Stromal cell of bone marrow (primary cell): Measurements from ENCODE around the gene MYO5A.

ENCODE experiments used
- DNase-seq: peaks from one replicate; pipeline ENCODE4 v3.0.0-alpha.2; 2012; ENCODE audit warnings: low read depth

The MYO5A gene

GRCh38 chr15:52362497-52362896, 166.2 kb downstream of the MYO5A start:
- DNase-seq = peak; percentile 90

GRCh38 chr15:52361975-52362494, 166.6 kb downstream of the MYO5A start:
- DNase-seq = no peak

DNA sequence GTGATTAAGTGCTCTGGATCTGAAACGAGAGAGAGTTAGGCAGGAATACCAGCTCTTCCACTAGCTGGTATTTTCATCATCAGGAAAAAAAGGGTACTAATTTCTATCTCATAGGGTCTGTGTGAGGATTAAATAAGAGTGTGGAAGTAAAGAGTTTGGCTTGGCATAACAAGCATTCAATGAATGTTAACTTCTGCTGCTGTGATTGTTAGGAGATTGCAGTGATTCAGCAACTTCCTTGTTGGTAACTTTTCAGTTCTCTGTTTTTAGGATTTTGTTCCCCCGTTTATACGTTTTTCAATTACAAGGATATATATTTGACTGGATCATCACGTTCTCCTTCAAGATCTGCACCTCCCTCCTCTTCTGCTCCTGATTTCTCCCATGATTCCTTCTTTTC, 167.2 kb downstream of the MYO5A start:
- no peak for DNase-seq

DNA sequence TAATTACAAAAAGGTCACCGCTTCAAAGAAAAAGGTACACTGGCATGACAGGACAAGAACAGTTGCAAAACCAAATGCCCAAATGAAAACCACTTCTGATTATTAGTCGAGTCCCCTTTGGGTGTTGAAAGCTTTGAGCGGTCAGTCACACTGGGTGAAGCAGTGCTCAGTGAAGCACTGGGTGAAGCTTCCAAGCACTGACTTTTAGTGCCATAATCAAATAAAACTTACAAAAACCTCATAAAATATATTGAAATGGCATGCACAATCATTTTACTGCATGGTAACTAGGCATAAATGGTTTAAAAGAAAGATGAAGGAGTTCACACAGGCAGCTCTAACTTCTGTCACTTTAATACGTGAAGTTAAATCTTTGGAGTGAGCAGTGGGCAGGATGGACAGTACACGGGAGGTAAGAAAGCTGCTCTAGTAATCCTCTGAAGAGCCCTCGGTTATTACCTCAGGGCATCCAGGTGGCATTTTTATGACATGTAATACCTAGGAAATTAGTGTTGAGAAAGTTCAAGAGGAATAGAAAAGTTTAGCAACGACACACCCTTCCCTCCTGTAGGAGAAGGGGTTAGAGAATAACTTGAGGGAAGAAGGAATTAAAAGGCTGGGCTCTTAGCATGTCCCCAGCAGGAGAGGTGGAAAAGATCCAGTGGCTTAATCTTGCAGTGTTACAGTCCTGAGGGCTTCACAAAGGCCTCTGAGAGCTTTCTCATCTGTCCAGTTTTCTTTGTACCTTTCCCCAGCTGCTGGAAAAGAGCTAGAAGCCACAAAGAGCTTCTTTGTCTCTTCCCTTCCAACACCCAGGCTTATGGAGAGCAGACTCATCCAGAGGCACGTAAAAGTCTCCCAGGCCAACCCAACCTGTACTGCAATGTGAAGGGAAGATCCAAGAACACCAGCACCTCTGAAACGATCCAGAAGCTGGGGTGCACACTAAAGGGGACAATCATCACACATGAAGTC, 168.2 kb downstream of the MYO5A start:
- no peak for DNase-seq

- DNase-seq = no peak
Measured at GRCh38 chr15:52359722-52360121, 169.0 kb downstream of the MYO5A start.

DNA sequence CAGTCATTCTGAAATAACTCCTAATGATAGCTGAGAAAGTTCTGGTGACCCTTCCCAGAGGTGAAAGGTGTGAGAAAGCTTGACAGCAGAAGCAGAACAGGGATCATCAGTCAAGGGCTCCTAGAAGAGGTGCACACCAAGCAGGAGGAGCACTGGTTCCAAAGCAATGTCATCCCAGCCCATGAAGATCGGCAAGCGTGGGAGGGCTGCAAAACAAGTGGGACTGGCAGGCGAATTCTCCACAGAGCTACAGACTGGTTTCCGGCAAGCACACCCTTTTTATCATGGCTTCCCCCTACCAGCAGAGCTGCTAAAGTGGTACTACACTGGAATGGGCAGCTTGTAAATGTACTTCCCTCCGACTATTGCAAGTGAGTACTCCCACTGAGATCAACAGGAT, 170.7 kb downstream of the MYO5A start:
- DNase-seq = no peak

DNA sequence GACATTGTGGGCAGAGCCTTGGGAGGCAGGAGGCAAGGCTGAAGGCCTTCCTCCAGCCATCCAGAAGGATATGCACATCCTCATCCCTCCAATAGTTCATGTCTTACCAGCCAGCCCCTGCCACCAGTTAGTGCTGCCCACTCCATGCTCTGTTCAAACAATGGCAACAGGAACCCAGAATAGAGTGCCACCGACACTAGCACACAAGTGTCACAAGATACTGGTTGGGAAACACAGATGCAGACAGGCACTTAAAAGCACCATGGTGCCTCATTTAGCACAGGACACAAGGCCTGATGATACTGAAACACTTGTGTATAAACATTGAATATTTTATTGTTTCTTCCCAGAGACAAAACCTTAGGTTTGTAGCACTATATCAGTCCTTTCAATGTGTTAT, 176.6 kb downstream of the MYO5A start:
- DNase-seq = no peak

GRCh38 chr15:52351206-52351908, 177.3 kb downstream of the MYO5A start:
- DNase-seq = peak; percentile 84

- DNase-seq = no peak
Measured at GRCh38 chr15:52350423-52350822, 178.3 kb downstream of the MYO5A start.

- no peak for DNase-seq
Measured at GRCh38 chr15:52349052-52349700, 179.5 kb downstream of the MYO5A start.

DNA sequence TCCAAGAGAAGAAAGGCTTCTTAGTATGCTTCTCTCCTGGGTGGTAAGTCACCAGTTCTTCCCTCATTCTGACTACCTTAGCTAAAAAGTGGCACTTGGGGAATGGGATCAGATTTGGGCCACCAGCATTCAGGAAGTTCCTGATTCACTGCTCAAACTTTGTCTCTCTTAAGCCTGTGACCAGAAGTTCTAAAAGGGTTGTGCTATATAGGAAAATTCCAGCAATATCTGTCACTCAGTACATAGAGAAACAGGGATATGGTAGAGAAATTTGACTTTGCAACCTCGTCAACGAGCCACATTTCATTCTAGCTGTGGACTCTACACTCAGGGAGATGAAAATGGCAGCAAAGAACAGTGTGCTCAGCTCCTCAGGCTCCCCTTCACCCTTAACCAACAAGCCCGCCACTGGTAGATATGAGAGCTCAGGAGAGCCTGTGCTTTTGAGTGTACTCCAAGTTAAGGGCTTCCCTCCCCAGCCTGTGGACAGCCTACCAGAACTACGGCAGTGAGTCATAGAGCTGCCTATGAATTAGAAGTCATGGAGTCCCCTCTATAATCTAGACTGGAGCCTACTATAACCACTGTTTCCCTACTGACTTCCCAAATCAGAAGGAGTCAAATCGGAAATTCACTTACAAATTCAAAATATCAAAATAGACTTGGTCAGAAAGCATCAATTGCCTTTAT, 180.5 kb downstream of the MYO5A start:
- no peak for DNase-seq

GRCh38 chr15:52344592-52344991, 184.1 kb downstream of the MYO5A start:
- no peak for DNase-seq

DNA sequence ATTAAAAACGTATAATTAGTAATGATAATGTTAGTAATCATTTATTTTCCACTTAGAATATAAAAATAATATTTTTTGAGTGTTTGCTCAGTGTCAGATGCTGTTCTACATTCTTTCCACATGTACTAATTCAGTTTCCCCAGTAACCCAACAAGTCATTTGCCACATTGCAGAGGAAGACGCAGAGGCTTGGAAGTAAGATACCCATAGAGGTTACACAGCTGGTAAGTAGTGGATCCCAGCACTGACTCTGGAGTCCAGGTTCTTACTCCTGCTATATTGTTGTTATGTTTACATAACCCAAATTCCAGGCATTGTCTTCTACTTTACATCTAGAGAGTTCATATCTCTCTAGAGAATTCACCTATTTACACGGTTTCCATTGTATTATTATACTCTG, 184.8 kb downstream of the MYO5A start:
- peak; percentile 28 for DNase-seq

DNA sequence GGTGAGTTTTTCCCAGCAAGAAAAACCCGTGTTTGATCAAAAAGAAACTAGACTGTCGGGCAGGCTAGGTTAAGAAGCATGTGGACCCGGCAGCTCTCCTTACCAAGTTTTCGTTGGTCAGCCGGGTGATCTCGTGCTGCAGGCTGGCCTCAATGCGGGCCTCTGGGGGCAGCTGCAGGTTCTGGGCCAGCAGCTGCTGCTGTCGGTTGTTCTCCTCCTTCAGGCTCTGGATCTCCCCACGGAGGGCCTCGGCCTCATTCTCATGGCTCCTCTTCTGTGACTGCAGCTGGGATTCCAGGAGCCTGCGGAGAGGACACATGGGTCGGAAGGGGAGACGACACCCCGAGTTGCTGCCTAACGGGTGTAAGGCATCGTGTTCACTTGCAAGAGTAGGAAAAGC, 188.6 kb downstream of the MYO5A start:
- no peak for DNase-seq

GRCh38 chr15:52338891-52339290, 189.8 kb downstream of the MYO5A start:
- DNase-seq = no peak

DNA sequence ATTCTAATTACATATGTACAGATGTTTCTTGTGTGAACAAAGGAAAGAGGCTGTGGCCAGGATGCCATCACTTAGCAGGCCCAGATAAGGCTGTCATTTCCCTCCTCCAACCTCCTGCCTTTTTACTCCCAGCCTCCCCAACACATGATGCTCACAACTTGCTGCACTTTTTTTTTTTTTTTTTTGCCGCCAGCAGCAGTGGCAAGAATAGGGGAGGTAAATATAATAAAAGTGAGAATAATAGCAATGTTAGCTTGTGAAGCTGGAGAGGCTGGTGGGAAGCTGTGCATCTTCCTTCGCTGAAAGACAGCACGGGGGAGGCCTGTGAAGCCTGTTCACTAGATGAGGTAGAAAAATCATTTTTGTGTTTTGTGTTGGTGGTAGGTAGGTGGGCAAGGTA, 190.6 kb downstream of the MYO5A start:
- DNase-seq = no peak

DNA sequence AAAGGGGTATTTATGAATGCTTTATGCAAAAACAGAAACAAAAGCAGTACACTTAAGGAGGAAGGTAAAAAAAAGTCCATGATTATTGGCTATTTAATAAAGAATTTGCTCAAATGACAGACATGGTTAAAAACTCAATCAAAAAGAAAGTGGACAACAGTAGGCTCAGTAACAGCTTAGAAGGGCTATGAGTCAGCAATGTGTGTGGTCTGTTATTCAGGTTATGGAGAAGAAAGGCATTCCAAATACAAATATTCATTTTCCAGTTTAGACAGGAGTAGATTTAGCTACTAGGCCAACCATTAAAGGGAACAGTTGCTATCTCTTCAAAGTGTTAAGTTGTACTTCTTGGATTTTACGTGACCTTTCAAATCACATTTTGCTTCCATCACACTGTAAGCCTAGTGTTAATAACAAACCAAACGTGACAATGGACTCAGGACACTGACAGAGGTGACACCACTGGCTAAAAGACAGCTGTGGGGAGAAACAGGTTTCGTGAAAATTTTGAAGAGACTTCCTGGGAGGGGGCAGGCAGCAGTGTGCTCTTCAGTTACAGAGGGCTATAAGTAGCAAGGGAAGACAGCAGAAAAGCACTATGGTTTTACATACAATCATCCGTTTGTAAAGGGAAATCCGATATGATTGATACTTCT, 191.4 kb downstream of the MYO5A start:
- DNase-seq = peak; percentile 29

- DNase-seq = no peak
Measured at GRCh38 chr15:52336529-52336928, 192.2 kb downstream of the MYO5A start.

DNA sequence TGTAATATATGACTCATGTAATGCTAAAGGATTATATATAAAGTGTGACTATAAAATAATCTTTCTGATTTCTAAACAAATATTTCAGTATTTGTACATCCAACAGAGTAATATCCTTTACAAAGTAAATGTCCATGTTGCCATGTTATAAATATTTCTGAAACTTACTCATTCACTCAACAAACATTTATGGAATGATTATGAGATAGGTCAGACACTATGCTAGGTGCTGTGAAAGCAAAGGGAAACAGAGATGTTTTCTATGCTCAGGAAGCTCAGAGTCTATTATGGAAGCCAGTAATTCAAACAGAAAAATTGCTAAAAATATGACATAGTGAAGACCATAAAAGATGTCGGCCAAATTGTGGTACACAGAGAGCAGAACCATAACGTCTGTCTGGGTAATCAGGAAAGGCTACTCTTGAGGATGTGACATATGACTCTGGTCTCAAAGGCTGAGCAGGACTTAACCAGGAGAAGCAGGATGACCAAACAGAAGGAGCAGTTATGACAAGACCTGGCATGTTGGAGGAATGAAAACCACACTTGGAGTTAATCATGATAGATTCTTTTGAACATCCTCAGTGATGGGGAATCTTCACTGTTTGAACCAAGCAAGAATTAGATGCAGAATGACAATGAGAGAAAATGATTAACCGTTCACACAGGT, 194.1 kb downstream of the MYO5A start:
- no peak for DNase-seq

GRCh38 chr15:52331490-52332240, 197.0 kb downstream of the MYO5A start:
- peak; percentile 28 for DNase-seq
